HepG2 (cell line): ENCODE results near the gene HPS4. TPM values are rescaled to one million over a fixed set of nuclear protein-coding genes. Genes with fewer than 3 reads are reported as not detected.

Experiments used
- ATAD3A ChIP-seq: sonication (generic); formaldehyde crosslinking; IDR thresholded peaks from 2 replicates; pipeline ENCODE4 v1.4.0; 2020; ENCODE audit warnings: missing genetic modification reagents
- BCL6 ChIP-seq: IDR thresholded peaks from 2 replicates; pipeline ENCODE4 v1.6.1; 2016; ENCODE audit warnings: missing genetic modification reagents, missing compliant biosample characterization
- IRF9 ChIP-seq: sonication (generic); formaldehyde crosslinking; IDR thresholded peaks from 2 replicates; pipeline ENCODE4 v1.8.0; 2022; ENCODE audit warnings: missing genetic modification reagents, mild to moderate bottlenecking, borderline replicate concordance
- KDM1A ChIP-seq: IDR thresholded peaks from 2 replicates; pipeline ENCODE4 v1.6.1; 2016; ENCODE audit warnings: missing compliant biosample characterization
- KMT2A ChIP-seq: sonication (generic); formaldehyde crosslinking; IDR thresholded peaks from 2 replicates; pipeline ENCODE4 v1.4.0; 2020; ENCODE audit warnings: missing genetic modification reagents
- POLR2A ChIP-seq, 2 experiments: IDR thresholded peaks; 2 replicates each; pipeline ENCODE4 v1.6.1; 2011; ENCODE audit warnings: low read depth in 2 of 2, low read length in 2 of 2, mild to moderate bottlenecking in 1 of 2, moderate library complexity in 1 of 2; ENCODE audit not compliant: insufficient read depth in 1 of 2
- RBM39 ChIP-seq: fragments of 200-400 bp; formaldehyde crosslinking; IDR thresholded peaks from one replicate; pipeline ENCODE4 v1.6.1; 2018; ENCODE audit warnings: antibody characterized with exemption, mild to moderate bottlenecking, low read depth, low read length; ENCODE audit not compliant: poor library complexity, severe bottlenecking
- RXRB ChIP-seq: IDR thresholded peaks from 2 replicates; pipeline ENCODE4 v1.6.1; 2016; ENCODE audit warnings: borderline replicate concordance, missing genetic modification reagents, missing compliant biosample characterization
- SKI ChIP-seq: fragments of 450-650 bp; IDR thresholded peaks from one replicate; pipeline ENCODE4 v1.6.1; 2018; ENCODE audit warnings: mild to moderate bottlenecking; ENCODE audit not compliant: partially characterized antibody
- ZNF577 ChIP-seq: sonication (generic); formaldehyde crosslinking; IDR thresholded peaks from 2 replicates; pipeline ENCODE4 v1.4.0; 2020; ENCODE audit warnings: mild to moderate bottlenecking, low read depth, missing genetic modification reagents, borderline replicate concordance
- ZNF777 ChIP-seq: sonication (generic); formaldehyde crosslinking; IDR thresholded peaks from 2 replicates; pipeline ENCODE4 v1.4.0; 2020; ENCODE audit warnings: missing genetic modification reagents
- ZNF780A ChIP-seq: sonication (generic); formaldehyde crosslinking; IDR thresholded peaks from 2 replicates; pipeline ENCODE4 v1.8.0; 2022; ENCODE audit warnings: mild to moderate bottlenecking, missing genetic modification reagents, moderate library complexity
- polyA plus RNA-seq, 8 experiments: library from polyadenylated mRNA; depleted of rRNA in 3 of 8; stranded (reverse) in 7 of 8; unstranded in 1 of 8; fragments of >200 nt; fragmentation: Illumina TruSeq in 4 of 8; extraction: Trizol in 4 of 8; gene quantifications; 2 replicates each; pipeline versions ENCODE4 v1.2.1 to v1.2.3, GENCODE V29; 2011 to 2016; ENCODE audit warnings: low read depth in 4 of 8, missing spikeins in 1 of 8, mixed read lengths in 1 of 8; ENCODE audit not compliant: insufficient read depth in 1 of 8
- total RNA-seq, 5 experiments: library from RNA; depleted of rRNA; stranded (reverse); fragments of >200 nt; fragmentation: Illumina TruSeq; extraction: Trizol; gene quantifications; 2 replicates each; pipeline ENCODE4 v1.2.3, GENCODE V29; 2016; ENCODE audit warnings: low read depth in 1 of 5
- TF ChIP-seq, protein P1 (sequence below): fragments of 450-650 bp; IDR thresholded peaks from 2 replicates; pipeline ENCODE4 v1.6.1; 2016
- TF ChIP-seq, protein P2 (sequence below): sonication (generic); formaldehyde crosslinking; IDR thresholded peaks from 2 replicates; pipeline ENCODE4 v1.4.0; 2020; ENCODE audit warnings: missing genetic modification reagents
- TF ChIP-seq, protein P3 (sequence below), 2 experiments: fragments of 450-650 bp in 1 of 2; sonication (generic) in 1 of 2; formaldehyde crosslinking in 1 of 2; IDR thresholded peaks; 2 replicates each; pipeline versions ENCODE4 v1.6.1 to v1.8.0; 2016 to 2022; ENCODE audit warnings: antibody characterized with exemption in 1 of 2, mild to moderate bottlenecking in 1 of 2, missing genetic modification reagents in 1 of 2

HPS4 gene
- total and polyA plus RNA-seq, 2 of the 13 experiments (the other 11 are each of a cell fraction or from before 2014, with no cell fraction given), result 27.4 to 34.0 TPM

- TF ChIP-seq ZNF777 (peak; percentile 77), RXRB (CRISPR knock-in tag) (peak; percentile 72), POLR2A (IDR thresholded peaks at IDR 0.05; ENCODE audit: insufficient read depth in 1 of 2, low read depth in 2 of 2, low read length in 2 of 2) (peak; percentile 80 to 96), ZNF780A (no peak), KMT2A (peak; percentile 92), ZNF577 (CRISPR knock-in tag) (no peak), ATAD3A (CRISPR knock-in tag) (peak; percentile 26; the same call in 1 of the 2 replicates), BCL6 (CRISPR knock-in tag) (peak; percentile 48; the same call in 1 of the 2 replicates), SKI (peak; percentile 71), RBM39 (peak; percentile 77), IRF9 (CRISPR knock-in tag) (peak; percentile 92; the same call in 1 of the 2 replicates), KDM1A (CRISPR knock-in tag) (peak; percentile 98)
- TF ChIP-seq, protein P1, sequence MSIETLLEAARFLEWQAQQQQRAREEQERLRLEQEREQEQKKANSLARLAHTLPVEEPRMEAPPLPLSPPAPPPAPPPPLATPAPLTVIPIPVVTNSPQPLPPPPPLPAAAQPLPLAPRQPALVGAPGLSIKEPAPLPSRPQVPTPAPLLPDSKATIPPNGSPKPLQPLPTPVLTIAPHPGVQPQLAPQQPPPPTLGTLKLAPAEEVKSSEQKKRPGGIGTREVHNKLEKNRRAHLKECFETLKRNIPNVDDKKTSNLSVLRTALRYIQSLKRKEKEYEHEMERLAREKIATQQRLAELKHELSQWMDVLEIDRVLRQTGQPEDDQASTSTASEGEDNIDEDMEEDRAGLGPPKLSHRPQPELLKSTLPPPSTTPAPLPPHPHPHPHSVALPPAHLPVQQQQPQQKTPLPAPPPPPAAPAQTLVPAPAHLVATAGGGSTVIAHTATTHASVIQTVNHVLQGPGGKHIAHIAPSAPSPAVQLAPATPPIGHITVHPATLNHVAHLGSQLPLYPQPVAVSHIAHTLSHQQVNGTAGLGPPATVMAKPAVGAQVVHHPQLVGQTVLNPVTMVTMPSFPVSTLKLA, result peak; percentile 53
- TF ChIP-seq, protein P2, sequence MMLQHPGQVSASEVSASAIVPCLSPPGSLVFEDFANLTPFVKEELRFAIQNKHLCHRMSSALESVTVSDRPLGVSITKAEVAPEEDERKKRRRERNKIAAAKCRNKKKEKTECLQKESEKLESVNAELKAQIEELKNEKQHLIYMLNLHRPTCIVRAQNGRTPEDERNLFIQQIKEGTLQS (CRISPR knock-in tag), result peak; percentile 78
- TF ChIP-seq, protein P3, sequence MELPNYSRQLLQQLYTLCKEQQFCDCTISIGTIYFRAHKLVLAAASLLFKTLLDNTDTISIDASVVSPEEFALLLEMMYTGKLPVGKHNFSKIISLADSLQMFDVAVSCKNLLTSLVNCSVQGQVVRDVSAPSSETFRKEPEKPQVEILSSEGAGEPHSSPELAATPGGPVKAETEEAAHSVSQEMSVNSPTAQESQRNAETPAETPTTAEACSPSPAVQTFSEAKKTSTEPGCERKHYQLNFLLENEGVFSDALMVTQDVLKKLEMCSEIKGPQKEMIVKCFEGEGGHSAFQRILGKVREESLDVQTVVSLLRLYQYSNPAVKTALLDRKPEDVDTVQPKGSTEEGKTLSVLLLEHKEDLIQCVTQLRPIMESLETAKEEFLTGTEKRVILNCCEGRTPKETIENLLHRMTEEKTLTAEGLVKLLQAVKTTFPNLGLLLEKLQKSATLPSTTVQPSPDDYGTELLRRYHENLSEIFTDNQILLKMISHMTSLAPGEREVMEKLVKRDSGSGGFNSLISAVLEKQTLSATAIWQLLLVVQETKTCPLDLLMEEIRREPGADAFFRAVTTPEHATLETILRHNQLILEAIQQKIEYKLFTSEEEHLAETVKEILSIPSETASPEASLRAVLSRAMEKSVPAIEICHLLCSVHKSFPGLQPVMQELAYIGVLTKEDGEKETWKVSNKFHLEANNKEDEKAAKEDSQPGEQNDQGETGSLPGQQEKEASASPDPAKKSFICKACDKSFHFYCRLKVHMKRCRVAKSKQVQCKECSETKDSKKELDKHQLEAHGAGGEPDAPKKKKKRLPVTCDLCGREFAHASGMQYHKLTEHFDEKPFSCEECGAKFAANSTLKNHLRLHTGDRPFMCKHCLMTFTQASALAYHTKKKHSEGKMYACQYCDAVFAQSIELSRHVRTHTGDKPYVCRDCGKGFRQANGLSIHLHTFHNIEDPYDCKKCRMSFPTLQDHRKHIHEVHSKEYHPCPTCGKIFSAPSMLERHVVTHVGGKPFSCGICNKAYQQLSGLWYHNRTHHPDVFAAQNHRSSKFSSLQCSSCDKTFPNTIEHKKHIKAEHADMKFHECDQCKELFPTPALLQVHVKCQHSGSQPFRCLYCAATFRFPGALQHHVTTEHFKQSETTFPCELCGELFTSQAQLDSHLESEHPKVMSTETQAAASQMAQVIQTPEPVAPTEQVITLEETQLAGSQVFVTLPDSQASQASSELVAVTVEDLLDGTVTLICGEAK (IDR thresholded peaks at IDR 0.05), result no peak
- TF ChIP-seq, protein P3 (CRISPR knock-in tag; IDR thresholded peaks at IDR 0.05), result no peak; the same call in 1 of the 2 replicates
Observed at GRCh38 chr22:26483439-26484359, at the start of gene HPS4, which contains the start of gene SRRD (continued).
